Measurements from ENCODE around the gene LYZL2. TPM values are rescaled to one million over a fixed set of nuclear protein-coding genes. Genes with fewer than 3 reads are reported as not detected.

The LYZL2 gene
- total and polyA plus RNA-seq, 5 experiments from 2014 or later = not detected

GRCh38 chr10:30580241-30580640 lies 49.3 kb downstream of the LYZL2 start:
- no peak for DNase-seq
- Mint-ChIP-seq H3K36me3 (no peaks in the 10 kb centered on the region), H3K9me3 (no peaks in the 10 kb centered on the region), H3K4me1 (peaks cover 2 to 15% (median 4%) of the 10 kb centered on the region in 4 donors), H3K27me3 (peaks cover 1 to 16% (median 6%) of the 10 kb centered on the region in 5 donors), H3K27ac (no peak overlapping the region), H3K4me3 (no peak overlapping the region)
- no peak for ATAC-seq
- POLR2A ChIA-PET = no interaction called here

DNA sequence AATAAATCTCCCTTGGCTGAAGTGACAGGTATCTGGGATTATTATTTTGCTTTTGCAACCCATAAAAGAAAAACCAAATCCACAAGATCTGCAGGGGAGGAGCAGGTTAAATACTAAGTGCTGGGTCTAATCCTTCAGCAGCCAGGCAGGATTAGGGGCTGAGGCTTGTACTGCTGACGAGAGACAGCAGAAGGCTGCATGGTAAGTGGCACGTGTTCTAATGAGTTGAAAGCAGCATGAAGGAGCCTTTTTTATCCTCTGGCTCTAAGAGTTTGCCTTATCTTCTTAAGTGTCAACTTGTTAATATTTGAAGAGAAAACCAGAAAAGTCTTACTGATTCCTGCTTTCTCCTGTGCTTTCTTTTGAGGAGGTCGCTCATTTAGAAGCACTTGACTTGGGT lies 50.0 kb downstream of the LYZL2 start:
- Mint-ChIP-seq H3K9me3 (no peaks in the 10 kb centered on the region), H3K4me1 (peaks cover 2 to 15% (median 4%) of the 10 kb centered on the region in 4 donors), H3K4me3 (no peak overlapping the region), H3K27ac (no peak overlapping the region), H3K27me3 (peaks cover 1 to 16% (median 6%) of the 10 kb centered on the region in 5 donors), H3K36me3 (no peaks in the 10 kb centered on the region)
- POLR2A ChIA-PET = interaction anchor here (0.6 kb wide), 1 partner anchor 87 kb away, joined by 3 read pairs; no protein-coding TSS in a partner anchor
- no peak for DNase-seq
- no peak for ATAC-seq

GRCh38 chr10:30577048-30577447 lies 52.5 kb downstream of the LYZL2 start:
- no peak for DNase-seq
- H3K27ac Mint-ChIP-seq = no peak overlapping the region
- H3K36me3 Mint-ChIP-seq = no peaks in the 10 kb centered on the region
- peaks cover 0 to 2% (median 0%) of the 10 kb centered on the region in 4 donors for H3K4me1 Mint-ChIP-seq
- no peak overlapping the region for H3K4me3 Mint-ChIP-seq
- POLR2A ChIA-PET = no interaction called here
- H3K9me3 Mint-ChIP-seq = no peaks in the 10 kb centered on the region
- ATAC-seq = no peak
- peaks cover 1 to 11% (median 3%) of the 10 kb centered on the region in 5 donors for H3K27me3 Mint-ChIP-seq

GRCh38 chr10:30576641-30577040 lies 52.9 kb downstream of the LYZL2 start:
- Mint-ChIP-seq H3K4me1 (no peaks in the 10 kb centered on the region), H3K36me3 (no peaks in the 10 kb centered on the region), H3K9me3 (no peaks in the 10 kb centered on the region), H3K27ac (no peak overlapping the region), H3K4me3 (no peak overlapping the region), H3K27me3 (peaks cover 0 to 7% (median 1%) of the 10 kb centered on the region in 5 donors)
- POLR2A ChIA-PET = no interaction called here
- ATAC-seq (no peak), DNase-seq (no peak)

DNA sequence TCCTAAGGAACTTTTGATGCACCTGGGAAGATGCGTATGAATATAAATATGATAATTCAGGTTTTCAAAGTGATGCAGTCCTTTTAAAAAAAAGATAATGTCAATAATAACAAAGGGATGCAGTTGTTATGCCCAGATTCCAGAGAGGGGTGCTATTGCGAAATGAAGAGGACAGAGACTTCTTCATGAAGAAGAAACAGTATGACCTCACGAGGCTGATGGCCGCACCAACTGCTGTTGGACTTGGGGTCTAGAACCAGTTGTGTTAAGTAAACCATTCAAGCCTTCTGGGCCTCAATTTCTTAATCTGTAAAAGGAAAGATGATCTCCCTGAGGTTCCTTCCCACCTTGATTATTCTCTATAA lies 55.1 kb downstream of the LYZL2 start:
- Mint-ChIP-seq H3K4me3 (no peak overlapping the region), H3K4me1 (no peaks in the 10 kb centered on the region), H3K27me3 (peaks cover 0 to 5% (median 3%) of the 10 kb centered on the region in 5 donors), H3K9me3 (no peaks in the 10 kb centered on the region), H3K27ac (no peak overlapping the region), H3K36me3 (no peaks in the 10 kb centered on the region)
- POLR2A ChIA-PET = no interaction called here
- DNase-seq (no peak), ATAC-seq (no peak)

GRCh38 chr10:30573721-30574431 lies 55.7 kb downstream of the LYZL2 start:
- DNase-seq = no peak
- Mint-ChIP-seq H3K36me3 (no peaks in the 10 kb centered on the region), H3K4me3 (no peak overlapping the region), H3K27me3 (peaks cover 0 to 5% (median 3%) of the 10 kb centered on the region in 5 donors), H3K9me3 (no peaks in the 10 kb centered on the region), H3K4me1 (no peaks in the 10 kb centered on the region), H3K27ac (no peak overlapping the region)
- POLR2A ChIA-PET = no interaction called here
- ATAC-seq = no peak

DNA sequence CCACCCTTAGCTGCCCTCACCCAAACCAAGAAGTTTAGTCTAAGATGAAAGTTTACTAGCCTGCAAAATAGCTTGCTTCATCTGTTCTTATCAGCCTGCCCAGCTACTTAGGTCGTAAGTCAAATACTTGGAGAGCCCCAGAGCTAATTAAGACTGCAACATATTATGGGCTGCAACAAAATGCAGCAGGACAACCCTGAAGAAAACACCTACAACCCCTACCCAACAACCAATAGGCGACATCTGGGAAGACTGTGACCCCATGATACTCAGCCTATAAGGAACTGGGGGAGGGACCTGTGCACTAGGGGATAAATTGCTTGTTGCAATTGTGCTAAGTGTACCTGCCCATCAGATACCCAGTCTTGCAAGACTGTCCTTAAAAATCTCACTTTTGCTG lies 64.1 kb downstream of the LYZL2 start:
- Mint-ChIP-seq H3K27ac (no peak overlapping the region), H3K9me3 (no peaks in the 10 kb centered on the region), H3K4me1 (no peaks in the 10 kb centered on the region), H3K27me3 (peaks cover 0 to 13% (median 9%) of the 10 kb centered on the region in 5 donors), H3K4me3 (no peak overlapping the region), H3K36me3 (no peaks in the 10 kb centered on the region)
- no peak for ATAC-seq
- POLR2A ChIA-PET = no interaction called here
- no peak for DNase-seq

DNA sequence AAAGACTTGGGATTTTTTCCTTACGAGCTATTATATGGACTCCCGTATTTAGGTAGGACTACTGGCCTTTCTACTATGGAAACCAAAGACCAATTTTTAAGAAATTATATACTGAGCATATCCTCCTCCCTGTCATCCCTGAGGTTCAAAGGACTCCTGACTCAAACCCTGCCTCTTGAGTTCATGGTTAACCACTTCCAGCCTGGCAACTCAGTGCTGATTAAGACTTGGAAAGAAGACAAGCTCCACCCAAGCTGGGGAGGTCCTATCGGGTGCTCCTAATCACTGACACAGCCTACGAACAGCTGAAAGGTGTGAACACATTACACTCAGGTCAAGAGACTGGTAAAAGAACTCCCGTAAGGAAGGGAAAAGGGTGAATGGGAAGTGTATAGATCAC lies 66.8 kb downstream of the LYZL2 start:
- H3K27ac Mint-ChIP-seq = no peak overlapping the region
- H3K36me3 Mint-ChIP-seq = no peaks in the 10 kb centered on the region
- no peak overlapping the region for H3K4me3 Mint-ChIP-seq
- H3K27me3 Mint-ChIP-seq = peaks cover 0 to 13% (median 8%) of the 10 kb centered on the region in 5 donors
- DNase-seq = no peak
- POLR2A ChIA-PET = no interaction called here
- H3K9me3 Mint-ChIP-seq = no peaks in the 10 kb centered on the region
- ATAC-seq = no peak
- no peaks in the 10 kb centered on the region for H3K4me1 Mint-ChIP-seq

Other genes starting within 250 kb of the LYZL2 start
- gene MAP3K8, start 195.6 kb downstream of the LYZL2 start, total RNA-seq = 1 to 10 TPM; 2.7 TPM
- gene MAP3K8, start 195.6 kb downstream of the LYZL2 start, polyA plus RNA-seq = 10 to 100 TPM in 1 of 3 donors, under 1 TPM in 2; 0.53 to 23.4 (median 0.80) TPM